ENCODE data around the gene PRRX2.

DNA sequence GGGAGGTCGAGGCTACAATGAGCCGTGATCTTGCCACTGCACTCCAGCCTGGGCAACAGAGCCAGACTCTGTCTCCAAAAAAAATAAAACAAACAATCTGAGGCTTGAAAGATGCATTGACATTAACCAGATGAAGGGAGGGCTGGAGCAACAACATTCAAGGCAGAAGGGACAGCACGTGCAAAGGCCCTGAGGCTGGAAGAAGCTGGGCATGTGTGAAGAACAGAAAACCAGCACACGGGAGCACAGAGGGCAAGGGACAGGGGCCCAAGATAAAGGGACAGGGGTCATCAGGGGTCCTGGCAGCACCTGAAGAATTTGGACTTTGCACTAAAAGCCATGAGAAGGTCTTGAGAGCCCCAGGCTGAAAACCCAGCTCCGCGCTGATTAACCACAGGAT lies 84.1 kb downstream of the PRRX2 start:
- TF ChIP-seq EZH2 (IDR thresholded peaks at IDR 0.05; ENCODE audit: borderline replicate concordance, low read length) = no peak
- TF ChIP-seq, protein P1, sequence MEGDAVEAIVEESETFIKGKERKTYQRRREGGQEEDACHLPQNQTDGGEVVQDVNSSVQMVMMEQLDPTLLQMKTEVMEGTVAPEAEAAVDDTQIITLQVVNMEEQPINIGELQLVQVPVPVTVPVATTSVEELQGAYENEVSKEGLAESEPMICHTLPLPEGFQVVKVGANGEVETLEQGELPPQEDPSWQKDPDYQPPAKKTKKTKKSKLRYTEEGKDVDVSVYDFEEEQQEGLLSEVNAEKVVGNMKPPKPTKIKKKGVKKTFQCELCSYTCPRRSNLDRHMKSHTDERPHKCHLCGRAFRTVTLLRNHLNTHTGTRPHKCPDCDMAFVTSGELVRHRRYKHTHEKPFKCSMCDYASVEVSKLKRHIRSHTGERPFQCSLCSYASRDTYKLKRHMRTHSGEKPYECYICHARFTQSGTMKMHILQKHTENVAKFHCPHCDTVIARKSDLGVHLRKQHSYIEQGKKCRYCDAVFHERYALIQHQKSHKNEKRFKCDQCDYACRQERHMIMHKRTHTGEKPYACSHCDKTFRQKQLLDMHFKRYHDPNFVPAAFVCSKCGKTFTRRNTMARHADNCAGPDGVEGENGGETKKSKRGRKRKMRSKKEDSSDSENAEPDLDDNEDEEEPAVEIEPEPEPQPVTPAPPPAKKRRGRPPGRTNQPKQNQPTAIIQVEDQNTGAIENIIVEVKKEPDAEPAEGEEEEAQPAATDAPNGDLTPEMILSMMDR (conservative IDR thresholded peaks at IDR 0.05 in 1 of 2, IDR thresholded peaks at IDR 0.05 in 1 of 2; ENCODE audit: extremely low read depth in 1 of 2, insufficient read depth in 1 of 2, low read depth in 1 of 2, low read length in 2 of 2) = no peak

Data from mammary epithelial cell (primary cell).